Raji (cell line): ENCODE measurements around the gene HAND1.

Experiments
- POLR2A ChIP-seq: IDR thresholded peaks from 2 replicates; pipeline ENCODE4 v1.6.1; 2011; ENCODE audit warnings: low read depth, low read length, control low read depth; ENCODE audit not compliant: insufficient read depth

HAND1 gene

GRCh38 chr5:154461531-154461930 is 16.5 kb downstream of the HAND1 start:
- no peak for TF ChIP-seq POLR2A

DNA sequence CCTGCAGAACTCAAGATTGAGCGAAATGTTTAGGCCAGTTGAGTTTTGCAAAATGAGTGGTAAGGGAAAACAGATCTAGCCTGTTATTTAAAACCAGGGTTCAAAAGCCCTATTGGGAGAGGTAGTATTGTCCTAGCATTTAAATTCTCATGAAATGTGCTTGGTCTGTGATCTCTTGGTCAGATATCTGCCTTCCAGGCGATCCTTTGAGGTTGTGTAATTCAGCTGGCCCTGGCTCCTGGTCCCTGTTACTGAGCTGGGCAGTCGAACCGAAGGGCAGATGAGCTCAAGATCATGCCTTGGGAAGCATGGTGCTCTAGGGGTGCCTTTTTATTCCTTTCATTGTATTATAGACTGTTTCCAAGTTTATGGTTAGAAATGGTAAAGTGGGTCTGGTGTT is 17.9 kb downstream of the HAND1 start:
- TF ChIP-seq POLR2A, result no peak

DNA sequence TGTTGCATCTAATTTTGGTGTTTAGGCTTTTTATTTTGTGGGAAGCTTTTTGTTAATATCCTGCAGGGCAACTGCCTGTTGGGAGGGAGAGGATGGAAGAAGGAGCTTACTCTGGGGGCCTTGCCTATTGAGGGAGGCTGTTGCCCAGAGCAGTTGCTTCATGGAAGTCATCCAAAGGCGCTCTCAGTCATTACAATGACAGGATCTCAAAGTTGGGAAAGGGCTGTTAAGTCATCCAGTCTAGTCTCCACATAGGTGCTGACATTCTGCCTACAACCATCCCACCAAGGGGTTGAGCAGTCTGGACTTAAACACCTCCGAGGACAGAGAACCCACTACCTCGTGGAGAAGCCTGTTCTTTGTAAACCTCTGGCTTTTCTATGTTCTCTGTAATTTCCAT is 19.0 kb downstream of the HAND1 start:
- TF ChIP-seq POLR2A, result no peak

GRCh38 chr5:154456540-154456939 is 21.5 kb downstream of the HAND1 start:
- TF ChIP-seq POLR2A, result no peak

- TF ChIP-seq POLR2A, result no peak
These were observed 22.4 kb downstream of the HAND1 start for GRCh38 chr5:154455585-154455984.

GRCh38 chr5:154451957-154452356 is 26.1 kb downstream of the HAND1 start:
- TF ChIP-seq POLR2A, result no peak

DNA sequence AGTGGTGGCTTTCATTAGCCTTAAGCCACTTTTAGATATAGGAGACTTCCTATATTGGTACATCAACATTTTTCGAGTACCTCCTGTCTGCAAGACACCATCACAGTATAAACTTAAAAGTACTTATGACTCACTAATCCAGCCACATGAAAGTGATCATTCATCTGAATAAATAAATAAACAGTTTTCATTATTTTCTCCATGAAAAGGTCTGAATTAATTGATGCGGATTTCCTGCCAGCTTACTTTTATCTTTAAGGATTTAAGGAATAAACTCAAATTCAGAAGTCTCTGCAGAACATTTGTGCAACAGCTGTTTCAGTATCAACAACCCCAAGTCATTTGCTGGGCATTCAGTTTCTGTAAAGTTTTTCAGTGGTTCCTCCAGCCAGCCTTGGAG is 28.2 kb downstream of the HAND1 start:
- no peak for TF ChIP-seq POLR2A

DNA sequence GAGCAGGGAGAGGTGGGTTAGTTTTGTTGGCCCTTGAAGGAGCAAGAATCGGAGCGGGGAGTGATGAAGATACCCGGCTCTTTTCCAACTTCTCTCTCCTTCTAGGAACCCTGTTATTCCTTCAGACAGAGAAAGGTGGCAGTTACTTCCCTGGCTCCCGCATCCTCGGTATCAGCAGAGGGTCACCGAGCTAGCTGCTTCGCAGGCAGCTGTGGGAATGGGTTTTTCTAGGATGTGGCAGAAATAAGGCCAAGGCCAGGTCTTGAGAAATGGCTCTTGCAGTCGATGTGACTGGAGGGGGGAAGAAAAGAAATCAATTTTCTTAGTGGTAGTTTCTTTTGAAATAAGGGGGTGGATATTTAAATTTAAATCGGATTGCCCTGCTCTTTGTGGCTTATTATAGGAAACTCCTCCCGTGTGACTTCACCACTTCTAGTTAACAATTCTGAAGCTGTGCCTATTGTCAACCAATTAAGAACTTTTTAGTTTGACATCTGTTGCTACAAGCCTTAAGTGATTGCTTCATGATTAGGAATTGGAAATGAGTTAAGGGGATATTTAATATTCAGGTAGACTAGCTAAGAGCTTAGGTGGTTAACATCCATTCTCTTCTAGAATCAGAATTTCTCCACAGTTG is 30.8 kb downstream of the HAND1 start:
- TF ChIP-seq POLR2A, result no peak

- TF ChIP-seq POLR2A, result no peak
These were observed 31.6 kb downstream of the HAND1 start for GRCh38 chr5:154446195-154447088.

- peak; percentile 71 for TF ChIP-seq POLR2A
These were observed 32.4 kb downstream of the HAND1 start, which contains the start of gene SAP30L for GRCh38 chr5:154445422-154446194. SAP30L (plus strand) TSS chr5:154445997; CDS start chr5:154446605, 608 bp downstream.

- no peak for TF ChIP-seq POLR2A
These were observed 33.2 kb downstream of the HAND1 start for GRCh38 chr5:154444556-154445421.

DNA sequence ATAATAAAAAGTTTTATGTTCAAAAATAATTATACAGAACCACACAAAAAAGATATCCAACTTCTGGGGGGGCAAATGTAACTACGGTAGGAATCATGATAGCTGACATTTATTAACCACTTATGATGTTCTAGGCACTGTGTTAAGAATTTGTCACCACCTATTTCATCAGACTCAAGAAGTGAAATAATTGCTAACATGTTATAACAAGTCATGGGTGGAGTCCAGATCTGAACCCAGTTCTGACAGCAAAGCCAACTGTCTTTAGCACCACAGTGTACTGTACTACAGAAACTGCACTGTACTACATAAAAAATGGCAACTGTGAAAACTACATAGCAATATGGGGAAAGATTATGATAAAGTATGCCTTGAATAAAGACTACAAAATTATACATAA is 35.2 kb downstream of the HAND1 start:
- no peak for TF ChIP-seq POLR2A

GRCh38 chr5:154440540-154440939 is 37.5 kb downstream of the HAND1 start:
- no peak for TF ChIP-seq POLR2A

- TF ChIP-seq POLR2A, result no peak
These were observed 40.6 kb downstream of the HAND1 start for GRCh38 chr5:154437281-154437965.
